KMS-11 (cell line): ENCODE results near the gene UBE3A.

Source experiments
- H2AFZ ChIP-seq: fragments of 200-600 bp; sonication (generic); 2 replicates; pipeline ENCODE4 v1.6.1; 2016; ENCODE audit warnings: antibody characterized with exemption, mixed run types, low read depth
- H3K27ac ChIP-seq: fragments of 200-600 bp; sonication (generic); 2 replicates; pipeline ENCODE4 v1.6.1; 2016; ENCODE audit warnings: mild to moderate bottlenecking, mixed run types
- H3K27me3 ChIP-seq: fragments of 200-600 bp; sonication (generic); 2 replicates; pipeline ENCODE4 v1.6.1; 2017; ENCODE audit warnings: mild to moderate bottlenecking, low read depth, mixed run types, moderate library complexity; ENCODE audit not compliant: insufficient read depth
- H3K36me3 ChIP-seq: fragments of 200-600 bp; sonication (generic); 2 replicates; pipeline ENCODE4 v1.6.1; 2017; ENCODE audit warnings: mild to moderate bottlenecking, mixed run types; ENCODE audit not compliant: insufficient read depth
- H3K4me1 ChIP-seq: fragments of 200-600 bp; sonication (generic); 2 replicates; pipeline ENCODE4 v1.6.1; 2016; ENCODE audit warnings: mild to moderate bottlenecking, low read depth, mixed run types; ENCODE audit not compliant: poor library complexity, severe bottlenecking
- H3K4me2 ChIP-seq: fragments of 200-600 bp; sonication (generic); 2 replicates; pipeline ENCODE4 v1.7.0; 2016; ENCODE audit warnings: mild to moderate bottlenecking, mixed run types
- H3K4me3 ChIP-seq: fragments of 200-600 bp; sonication (generic); IDR thresholded peaks from 2 replicates; pipeline ENCODE4 v1.6.1; 2017; ENCODE audit warnings: low read depth, low read length, mixed read lengths; ENCODE audit not compliant: insufficient read depth
- H3K79me2 ChIP-seq: fragments of 200-600 bp; sonication (generic); 2 replicates; pipeline ENCODE4 v1.6.1; 2016; ENCODE audit warnings: low read depth, mixed run types; ENCODE audit not compliant: insufficient read depth
- H3K9ac ChIP-seq: fragments of 200-600 bp; sonication (generic); 2 replicates; pipeline ENCODE4 v1.6.1; 2016; ENCODE audit warnings: mild to moderate bottlenecking, mixed run types
- H4K20me1 ChIP-seq: fragments of 200-600 bp; sonication (generic); 2 replicates; pipeline ENCODE4 v1.6.1; 2016; ENCODE audit warnings: mild to moderate bottlenecking, mixed run types; ENCODE audit not compliant: insufficient read depth
- CTCF ChIP-seq: fragments of 200-600 bp; sonication (generic); conservative IDR thresholded peaks from 2 replicates; pipeline ENCODE4 v1.6.1; 2017; ENCODE audit warnings: low read depth, mild to moderate bottlenecking, antibody characterized with exemption, low read length, moderate library complexity, mixed read lengths

UBE3A gene

GRCh38 chr15:25431836-25432561 is 6.8 kb downstream of the UBE3A start:
- Histone ChIP-seq H3K4me2 (no peak overlapping the region), H4K20me1 (no peaks in the 10 kb centered on the region), H3K9ac (no peak overlapping the region), H3K79me2 (peaks cover 38% of the 10 kb centered on the region), H3K27me3 (no peaks in the 10 kb centered on the region), H3K36me3 (no peaks in the 10 kb centered on the region), H3K27ac (no peak overlapping the region), H2AFZ (no peak overlapping the region), H3K4me1 (no peaks in the 10 kb centered on the region), H3K4me3 (no peak overlapping the region)
- no peak for TF ChIP-seq CTCF

GRCh38 chr15:25427861-25428260 is 11.0 kb downstream of the UBE3A start:
- Histone ChIP-seq H3K4me1 (no peaks in the 10 kb centered on the region), H4K20me1 (no peaks in the 10 kb centered on the region), H3K27ac (no peak overlapping the region), H3K27me3 (no peaks in the 10 kb centered on the region), H3K36me3 (no peaks in the 10 kb centered on the region), H3K79me2 (peaks cover 17% of the 10 kb centered on the region; the same call in 1 of the 2 replicates), H3K9ac (no peak overlapping the region), H3K4me2 (no peak overlapping the region), H3K4me3 (no peak overlapping the region), H2AFZ (no peak overlapping the region)
- no peak for TF ChIP-seq CTCF

GRCh38 chr15:25426896-25427610 is 11.8 kb downstream of the UBE3A start:
- Histone ChIP-seq H3K4me3 (no peak overlapping the region), H3K27ac (no peak overlapping the region)

GRCh38 chr15:25424073-25424472 is 14.8 kb downstream of the UBE3A start:
- Histone ChIP-seq H3K27me3 (no peaks in the 10 kb centered on the region), H3K79me2 (peaks cover 12% of the 10 kb centered on the region; the same call in 1 of the 2 replicates), H2AFZ (no peak overlapping the region), H3K4me3 (no peak overlapping the region), H3K9ac (no peak overlapping the region), H3K4me2 (no peak overlapping the region), H4K20me1 (no peaks in the 10 kb centered on the region), H3K4me1 (peaks cover 5% of the 10 kb centered on the region), H3K27ac (no peak overlapping the region), H3K36me3 (no peaks in the 10 kb centered on the region)
- no peak for TF ChIP-seq CTCF

More at GRCh38 chr15:25426896-25427610, 11.8 kb downstream of the UBE3A start:
- H3K4me2 ChIP-seq = no peak overlapping the region
- no peaks in the 10 kb centered on the region for H3K4me1 ChIP-seq
- H3K36me3 ChIP-seq = no peaks in the 10 kb centered on the region
- no peak overlapping the region for H3K9ac ChIP-seq
- H4K20me1 ChIP-seq = no peaks in the 10 kb centered on the region
- H3K27me3 ChIP-seq = no peaks in the 10 kb centered on the region
- no peak for TF ChIP-seq CTCF
- no peak overlapping the region for H2AFZ ChIP-seq
- peaks cover 12% of the 10 kb centered on the region; the same call in 1 of the 2 replicates for H3K79me2 ChIP-seq
